GM21786 (cell line): ENCODE measurements around the gene PKP4.

ENCODE experiments used
- ATAC-seq: cut with Tn5 transposase; IDR thresholded peaks from one replicate; pipeline ENCODE4 v1.9.1; 2021; ENCODE audit not compliant: unreplicated experiment

PKP4 gene

DNA sequence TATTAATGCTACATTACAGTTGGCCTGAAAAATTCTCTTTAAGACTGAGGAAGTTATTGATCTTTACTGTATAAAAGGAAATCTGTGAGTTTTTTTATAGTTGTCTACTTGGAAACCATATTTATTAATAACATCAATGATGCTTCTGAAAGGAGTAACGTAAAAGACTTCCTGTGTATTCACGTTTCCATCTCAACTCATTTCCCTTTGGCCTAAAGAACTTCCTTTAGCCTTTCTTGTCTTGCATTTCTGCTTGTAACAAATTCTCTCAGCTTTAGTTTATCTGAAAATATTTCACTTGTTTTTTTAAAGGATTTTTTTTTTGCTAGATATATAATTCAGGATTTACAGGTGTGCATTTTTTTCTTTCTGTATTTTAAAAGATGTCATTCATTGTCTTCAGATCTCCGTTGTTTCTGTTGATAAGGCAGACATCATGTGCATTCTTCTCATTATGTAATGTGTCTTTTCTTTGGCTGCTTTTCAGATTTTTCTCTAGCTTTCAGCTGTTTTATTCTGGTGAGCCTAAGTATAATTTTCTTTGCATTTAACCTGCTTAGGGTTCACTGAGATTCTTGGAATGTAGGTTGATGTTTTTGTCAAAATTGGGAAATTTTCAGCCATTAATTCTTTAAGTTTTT lies 179.3 kb downstream of the PKP4 start:
- no peak for ATAC-seq

DNA sequence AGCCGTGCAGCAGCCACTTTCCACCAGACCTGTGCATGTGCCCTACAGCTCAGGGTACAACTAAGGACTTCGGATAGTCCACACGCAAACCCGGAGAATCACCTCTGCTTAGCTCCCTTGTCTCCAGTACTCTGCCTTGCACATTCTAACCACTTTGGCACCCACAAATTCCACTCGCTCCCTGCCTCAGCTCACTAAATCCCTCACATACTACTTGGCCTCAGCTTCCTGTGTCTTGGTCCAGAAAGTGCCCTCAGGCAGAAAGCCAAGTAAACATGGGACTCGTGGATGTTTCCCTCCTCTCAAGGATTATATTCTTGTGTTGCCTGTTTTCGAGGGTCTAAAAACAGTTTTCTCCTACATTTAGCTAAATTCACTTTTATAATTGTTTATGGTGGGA lies 180.6 kb downstream of the PKP4 start:
- ATAC-seq, result no peak

DNA sequence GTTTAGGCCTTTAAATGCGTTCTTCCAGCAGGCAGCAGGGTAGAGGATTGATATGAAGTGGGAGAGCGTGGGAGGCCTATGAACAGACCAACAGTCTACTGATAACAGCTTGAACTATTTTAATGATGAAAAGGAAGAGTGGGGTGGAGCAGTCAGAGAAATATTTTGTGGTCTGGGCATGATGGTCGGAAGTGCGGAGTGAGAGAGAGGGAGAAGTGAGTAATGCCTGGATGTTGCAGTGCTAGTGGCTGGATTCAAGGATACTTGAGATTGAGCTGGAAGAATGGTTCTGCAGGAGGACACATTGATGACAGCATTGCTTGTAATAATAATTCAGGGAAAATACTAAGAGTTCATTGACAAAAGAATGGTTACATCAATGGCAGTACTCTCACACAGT lies 187.4 kb downstream of the PKP4 start:
- no peak for ATAC-seq

- no peak for ATAC-seq
These were observed 188.5 kb downstream of the PKP4 start for GRCh38 chr2:158645299-158645698.

DNA sequence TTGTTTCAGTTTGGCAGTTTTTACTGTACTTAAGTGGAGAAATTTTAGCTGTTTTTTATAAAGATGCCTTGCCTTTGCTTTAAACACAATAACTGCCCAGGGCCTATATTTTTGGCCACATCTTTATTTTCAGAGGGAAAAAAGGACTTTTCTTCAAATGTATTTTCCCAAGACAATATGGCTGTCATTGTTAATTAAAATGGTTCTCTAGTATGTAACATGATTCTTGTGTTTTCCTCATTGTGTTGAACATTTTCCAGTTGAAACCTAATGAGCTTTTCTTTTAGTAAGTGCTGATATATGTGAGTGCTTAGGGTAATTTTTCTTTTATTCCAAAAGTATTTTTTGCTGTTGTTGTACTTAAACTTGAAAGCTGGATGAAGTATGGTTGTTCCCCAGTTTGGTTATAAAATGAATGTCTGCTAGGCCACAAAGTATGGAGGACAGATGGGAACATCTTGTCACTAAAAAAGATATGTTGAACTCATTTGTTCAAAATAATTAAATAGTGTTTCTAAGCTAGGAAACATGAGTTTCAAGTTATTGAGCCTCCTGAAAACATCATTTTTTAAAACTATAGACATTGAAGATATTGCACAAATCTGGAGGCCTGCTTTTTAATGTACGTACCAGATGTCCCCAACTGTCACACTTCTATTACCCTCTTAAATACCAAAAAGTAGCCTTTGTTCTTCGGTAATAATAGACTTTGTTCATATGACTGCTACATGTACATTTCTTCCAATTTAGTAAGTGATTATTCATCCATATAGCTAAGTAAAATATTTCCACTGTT lies 190.9 kb downstream of the PKP4 start:
- no peak for ATAC-seq

DNA sequence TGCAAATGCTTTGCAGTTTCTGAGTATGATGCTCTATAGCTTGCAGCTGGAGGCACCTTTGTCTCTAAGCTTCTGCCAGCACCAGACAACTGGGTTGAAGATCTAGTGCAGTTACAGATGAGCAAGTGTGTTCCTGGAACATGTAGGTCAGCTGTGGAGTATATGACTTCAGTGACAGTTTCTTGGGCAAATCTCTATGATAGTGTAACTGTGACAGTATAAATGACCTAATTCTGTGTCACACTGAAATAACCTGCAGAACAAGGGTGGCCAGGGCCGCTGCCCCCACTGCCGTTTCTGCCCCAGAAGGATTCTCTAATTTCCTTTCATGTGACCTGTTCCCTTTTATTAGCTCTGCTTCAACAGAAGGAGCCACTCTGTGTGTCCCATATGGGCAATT lies 193.1 kb downstream of the PKP4 start:
- ATAC-seq, result no peak

DNA sequence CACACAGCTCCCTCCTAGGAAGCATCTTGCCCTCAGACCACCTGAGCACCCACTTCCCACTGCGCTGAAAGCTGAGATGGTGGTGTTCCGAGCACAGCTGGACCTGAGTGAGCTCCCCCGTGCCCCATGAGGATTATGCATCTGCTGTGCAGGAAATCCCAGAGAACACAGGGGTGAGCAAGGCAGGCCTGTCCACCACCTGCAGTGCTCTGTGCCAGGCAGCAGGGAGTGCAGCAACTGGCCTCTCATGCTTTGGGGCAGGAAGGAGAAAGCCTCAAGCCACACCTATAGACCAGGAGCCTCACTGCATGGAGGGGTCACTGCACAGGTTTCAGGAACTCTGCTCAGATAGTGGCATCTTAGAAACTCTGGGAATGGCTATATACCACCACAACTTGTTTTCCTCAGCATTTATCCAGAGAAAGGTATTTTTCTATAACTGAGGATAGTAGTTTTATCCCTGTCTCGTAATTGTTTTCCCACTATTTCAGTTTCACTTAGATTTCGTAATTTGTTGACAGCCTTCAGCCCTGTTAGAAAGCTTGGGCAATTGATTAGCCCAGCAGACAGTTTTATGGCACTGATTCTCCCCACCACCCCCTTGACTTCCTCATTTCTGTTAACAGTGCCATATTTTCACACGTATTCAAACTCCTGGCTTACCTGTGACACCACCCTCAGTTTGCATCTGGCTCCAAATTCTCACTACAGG lies 194.1 kb downstream of the PKP4 start:
- no peak for ATAC-seq

DNA sequence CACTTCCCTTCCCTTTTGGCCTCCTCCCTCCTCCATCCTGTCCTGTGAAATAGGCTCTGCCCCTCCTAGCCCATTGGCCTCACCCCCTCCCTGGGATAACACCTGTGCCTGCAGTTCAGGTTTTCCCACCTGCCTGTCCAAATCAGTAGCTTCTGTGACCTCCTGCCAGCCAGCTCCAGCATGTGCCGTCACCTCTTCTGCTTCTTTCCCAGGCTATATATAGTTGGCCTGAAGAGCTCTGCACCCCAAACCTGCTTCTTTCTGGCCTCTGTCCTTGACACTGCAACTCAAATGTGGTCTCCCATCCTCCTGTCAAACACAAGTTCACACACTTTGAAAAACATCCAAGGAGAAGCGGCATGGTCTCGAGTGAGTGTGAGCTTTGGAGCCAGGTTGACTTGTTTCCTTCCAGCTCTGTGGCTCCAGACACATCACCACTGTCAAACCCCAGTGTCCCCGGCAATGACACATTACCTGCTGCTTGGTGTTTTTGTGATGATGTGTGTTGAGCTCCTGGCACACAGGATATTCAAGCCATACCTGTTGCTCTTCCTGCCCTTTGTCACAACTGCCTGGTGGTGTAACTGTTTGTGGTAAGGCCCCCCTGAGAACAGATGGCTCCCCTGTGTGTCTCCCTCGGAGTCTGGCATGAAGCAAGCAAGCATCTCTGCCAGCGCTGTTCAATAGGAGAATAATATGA lies 194.8 kb downstream of the PKP4 start:
- no peak for ATAC-seq

DNA sequence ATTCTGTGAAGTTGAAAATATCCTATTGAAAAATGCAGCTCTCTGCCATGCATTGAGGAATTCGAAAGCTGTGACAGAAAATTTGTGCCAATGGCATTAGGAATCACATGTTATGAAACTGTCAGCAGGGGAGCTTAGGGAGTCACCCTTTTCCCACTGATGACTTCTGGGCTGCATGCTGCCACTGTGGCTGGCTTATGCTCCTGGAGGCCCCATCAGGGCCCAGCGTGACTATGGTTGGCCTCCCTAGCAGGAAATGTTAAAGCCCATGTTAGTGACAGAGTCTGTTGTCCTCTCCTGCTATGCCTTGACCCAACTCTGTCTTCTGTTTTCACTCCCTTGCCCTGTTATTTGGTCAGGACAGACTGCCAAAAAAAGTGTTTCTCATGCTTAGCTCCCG lies 198.9 kb downstream of the PKP4 start:
- ATAC-seq, result no peak

DNA sequence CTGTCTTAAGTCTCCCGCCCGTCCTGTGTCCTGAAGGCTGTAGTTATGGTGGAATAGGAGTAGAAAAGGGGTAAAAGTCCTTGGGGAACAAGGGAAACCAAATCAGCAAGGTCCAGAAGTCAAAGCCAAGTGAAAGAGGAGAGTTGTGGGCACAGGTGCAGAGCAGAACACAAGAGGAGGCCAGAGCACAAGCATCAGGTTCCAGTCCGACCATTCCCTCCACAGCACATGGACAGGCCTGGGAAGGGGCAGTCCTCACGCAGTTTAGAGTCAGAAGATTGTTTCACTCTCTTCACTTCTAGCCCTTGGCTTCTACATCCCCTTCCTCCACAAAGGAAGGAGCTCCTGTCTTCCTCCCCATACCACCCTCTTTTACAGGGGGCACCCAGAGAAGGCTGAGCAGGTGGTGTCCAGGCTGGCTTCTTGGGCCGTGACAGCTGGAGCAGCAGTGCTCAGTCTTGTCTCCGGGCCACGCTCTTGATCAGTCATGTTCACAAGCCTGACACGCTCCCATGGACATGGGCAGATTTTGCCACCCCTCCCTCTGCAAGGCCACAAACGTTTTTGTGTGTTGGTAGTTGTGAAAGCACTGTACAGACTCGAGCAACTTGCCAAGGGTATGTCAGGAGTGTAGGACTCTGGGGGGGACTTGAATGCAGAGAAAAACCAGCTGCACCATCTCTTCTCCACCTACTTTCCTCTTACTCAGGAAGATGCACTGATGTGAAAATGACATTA lies 199.9 kb downstream of the PKP4 start:
- no peak for ATAC-seq

GRCh38 chr2:158658396-158658795 lies 201.6 kb downstream of the PKP4 start:
- ATAC-seq, result no peak

GRCh38 chr2:158659483-158659882 lies 202.7 kb downstream of the PKP4 start:
- no peak for ATAC-seq

DNA sequence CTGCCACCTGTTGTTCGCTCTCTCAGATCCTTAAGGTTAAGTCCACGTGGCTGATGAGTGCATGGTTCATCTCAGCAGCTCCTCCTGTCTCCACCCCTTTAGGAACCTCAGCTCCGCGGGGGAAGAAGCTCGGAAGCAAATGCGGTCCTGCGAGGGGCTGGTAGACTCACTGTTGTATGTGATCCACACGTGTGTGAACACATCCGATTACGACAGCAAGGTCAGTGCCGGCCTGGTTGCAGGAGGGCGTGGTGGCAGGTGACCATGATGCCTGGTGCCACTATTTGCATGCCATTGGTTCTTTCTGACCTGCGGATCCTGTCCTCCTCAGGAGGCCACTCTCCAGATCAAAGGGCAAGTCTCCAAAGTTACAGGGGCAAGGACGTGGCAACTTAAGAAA lies 204.5 kb downstream of the PKP4 start:
- no peak for ATAC-seq

- ATAC-seq, result no peak
These were observed 205.7 kb downstream of the PKP4 start for GRCh38 chr2:158662421-158662820.

DNA sequence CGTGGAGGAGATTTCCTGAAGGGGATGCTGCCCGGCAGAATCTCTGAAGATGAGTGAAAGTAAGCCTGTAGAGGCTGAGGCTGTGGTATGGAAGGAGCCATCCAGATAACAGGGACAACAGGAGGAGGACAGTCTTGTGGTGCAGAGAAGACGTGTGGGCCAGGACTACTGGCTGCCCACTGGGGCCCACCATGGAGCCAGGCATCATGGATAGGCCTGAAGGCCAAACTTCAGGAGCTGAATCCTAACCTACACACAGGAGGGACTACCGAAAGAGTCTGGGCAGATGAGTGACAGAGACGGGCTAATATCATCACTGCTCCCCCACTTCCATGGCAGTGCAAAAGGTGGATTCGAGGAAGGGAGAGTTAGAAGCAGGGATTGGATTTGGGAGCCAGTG lies 207.0 kb downstream of the PKP4 start:
- no peak for ATAC-seq

DNA sequence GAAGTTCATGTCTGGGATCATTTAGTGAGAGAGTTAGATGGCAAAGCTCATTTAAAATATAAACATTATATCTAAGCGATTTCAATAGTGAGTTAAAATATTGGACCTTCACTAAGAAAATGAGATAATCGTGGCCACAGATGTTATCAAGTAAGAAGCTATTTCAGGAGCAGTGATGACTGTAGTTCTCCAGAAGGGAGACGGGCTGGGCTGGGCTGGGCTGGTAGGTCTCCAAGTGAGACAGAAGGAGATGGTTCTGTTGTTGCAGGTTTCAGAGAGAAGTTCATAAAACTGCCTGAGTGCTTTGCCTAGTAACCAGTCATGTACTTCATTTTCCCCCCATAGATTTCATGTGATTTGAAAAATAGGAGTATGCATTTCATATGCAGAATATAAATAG lies 208.2 kb downstream of the PKP4 start:
- no peak for ATAC-seq

DNA sequence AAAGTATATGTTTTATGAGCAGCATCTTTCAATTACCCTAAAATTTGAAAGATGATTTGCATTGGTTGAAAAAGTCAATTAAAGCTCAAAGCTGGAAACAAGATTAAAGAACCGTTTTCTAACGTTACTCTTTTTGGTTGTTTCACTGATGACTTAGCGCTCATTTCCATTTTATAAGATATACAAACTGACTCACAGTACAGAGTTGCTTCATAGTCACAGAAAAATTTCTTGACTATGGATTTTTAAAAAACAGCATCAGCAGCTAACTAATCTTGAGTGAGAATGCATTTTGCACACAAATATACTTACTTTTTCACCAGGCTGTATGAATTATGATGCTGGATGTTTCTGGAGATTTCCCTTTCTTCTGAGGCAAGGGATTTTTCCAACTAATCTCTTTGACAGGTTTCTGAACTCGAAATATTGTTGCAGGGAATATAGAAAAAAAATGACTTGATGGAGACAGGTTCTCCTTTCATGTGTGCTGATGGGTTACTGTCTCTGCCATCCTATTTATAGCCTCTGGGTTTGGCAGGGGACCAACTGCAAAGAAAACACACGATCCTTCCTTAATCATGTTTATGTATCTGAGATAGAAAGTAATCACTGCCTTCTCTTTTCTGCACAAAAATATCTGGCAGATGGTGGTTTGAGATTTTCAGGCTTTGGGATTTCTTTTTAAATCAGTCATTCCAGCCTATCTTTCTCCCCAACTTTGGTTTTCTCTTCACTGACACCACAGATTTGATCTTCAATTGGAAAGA lies 209.0 kb downstream of the PKP4 start:
- no peak for ATAC-seq

- ATAC-seq, result no peak
These were observed 210.2 kb downstream of the PKP4 start for GRCh38 chr2:158666969-158667368.

DNA sequence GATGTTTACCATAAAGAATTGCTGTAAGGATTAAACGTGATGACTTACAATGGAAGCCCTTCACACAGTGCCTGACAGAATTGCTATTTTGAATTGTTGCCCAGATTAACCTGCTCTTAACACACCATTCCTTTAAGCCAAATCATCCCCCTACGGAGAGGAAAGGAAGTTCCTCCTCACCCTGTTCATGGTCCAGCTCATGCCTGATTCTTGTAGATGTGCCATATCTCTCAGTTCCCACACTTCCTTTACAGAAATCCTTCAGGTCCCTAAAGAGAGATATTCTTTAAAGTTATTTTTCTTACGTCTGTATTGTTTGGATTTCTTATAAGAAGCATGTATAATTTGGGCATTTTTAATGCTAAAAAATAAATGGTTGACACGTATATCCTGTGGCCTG lies 210.8 kb downstream of the PKP4 start:
- ATAC-seq, result no peak
